GM19238 (cell line): ENCODE results near the gene KMT5C.
A peak's percentile ranks its signal among the peaks of the same experiment; 100 is the strongest.

Experiments
- DNase-seq: peaks from one replicate; pipeline ENCODE4 v3.0.0; 2011; ENCODE audit warnings: low spot score; ENCODE audit not compliant: insufficient read length

KMT5C gene

GRCh38 chr19:55339105-55339888 is at the start of gene KMT5C:
Gene KMT5C, plus strand, starts transcription at chr19:55339876. Its CDS starts 2,061 bp downstream, at chr19:55341937.
- DNase-seq, result peak; percentile 99

GRCh38 chr19:55297267-55297666 is 42.4 kb upstream of the KMT5C start:
- DNase-seq, result no peak

GRCh38 chr19:55299991-55300390 is 39.7 kb upstream of the KMT5C start:
- DNase-seq, result no peak

GRCh38 chr19:55300886-55301458 is 38.7 kb upstream of the KMT5C start:
- DNase-seq, result no peak

- DNase-seq, result peak; percentile 99
These were observed 38.0 kb upstream of the KMT5C start for GRCh38 chr19:55301459-55302317.

- no peak for DNase-seq
These were observed 37.4 kb upstream of the KMT5C start for GRCh38 chr19:55302318-55302703.

- no peak for DNase-seq
These were observed 36.2 kb upstream of the KMT5C start for GRCh38 chr19:55303477-55303876.

GRCh38 chr19:55304279-55304978 is 35.2 kb upstream of the KMT5C start:
- DNase-seq, result peak; percentile 51

- DNase-seq, result no peak
These were observed 34.7 kb upstream of the KMT5C start for GRCh38 chr19:55304980-55305379.

GRCh38 chr19:55305491-55305890 is 34.2 kb upstream of the KMT5C start:
- DNase-seq, result peak; percentile 55

GRCh38 chr19:55305983-55306562 is 33.6 kb upstream of the KMT5C start:
- no peak for DNase-seq

GRCh38 chr19:55306712-55307111 is 33.0 kb upstream of the KMT5C start:
- DNase-seq, result no peak

- DNase-seq, result no peak
These were observed 31.4 kb upstream of the KMT5C start for GRCh38 chr19:55308281-55308680.

- DNase-seq, result no peak
These were observed 30.2 kb upstream of the KMT5C start for GRCh38 chr19:55309448-55309847.

GRCh38 chr19:55310498-55310897 is 29.2 kb upstream of the KMT5C start:
- no peak for DNase-seq

GRCh38 chr19:55311397-55311796 is 28.3 kb upstream of the KMT5C start:
- DNase-seq, result no peak

- DNase-seq, result no peak
These were observed 27.9 kb upstream of the KMT5C start for GRCh38 chr19:55311797-55312196.

GRCh38 chr19:55312621-55313512 is 26.8 kb upstream of the KMT5C start:
- DNase-seq, result no peak

- DNase-seq, result no peak
These were observed 25.3 kb upstream of the KMT5C start for GRCh38 chr19:55314396-55314795.

- DNase-seq, result no peak
These were observed 23.6 kb upstream of the KMT5C start for GRCh38 chr19:55315956-55316525.
